Measurements from ENCODE around the gene RBMS3.
"Not testable (repeated sequence)": the region's sequence is repeated elsewhere in the genome, so short reads cannot be mapped to it uniquely, and the experiment has no call there.

RBMS3 gene

DNA sequence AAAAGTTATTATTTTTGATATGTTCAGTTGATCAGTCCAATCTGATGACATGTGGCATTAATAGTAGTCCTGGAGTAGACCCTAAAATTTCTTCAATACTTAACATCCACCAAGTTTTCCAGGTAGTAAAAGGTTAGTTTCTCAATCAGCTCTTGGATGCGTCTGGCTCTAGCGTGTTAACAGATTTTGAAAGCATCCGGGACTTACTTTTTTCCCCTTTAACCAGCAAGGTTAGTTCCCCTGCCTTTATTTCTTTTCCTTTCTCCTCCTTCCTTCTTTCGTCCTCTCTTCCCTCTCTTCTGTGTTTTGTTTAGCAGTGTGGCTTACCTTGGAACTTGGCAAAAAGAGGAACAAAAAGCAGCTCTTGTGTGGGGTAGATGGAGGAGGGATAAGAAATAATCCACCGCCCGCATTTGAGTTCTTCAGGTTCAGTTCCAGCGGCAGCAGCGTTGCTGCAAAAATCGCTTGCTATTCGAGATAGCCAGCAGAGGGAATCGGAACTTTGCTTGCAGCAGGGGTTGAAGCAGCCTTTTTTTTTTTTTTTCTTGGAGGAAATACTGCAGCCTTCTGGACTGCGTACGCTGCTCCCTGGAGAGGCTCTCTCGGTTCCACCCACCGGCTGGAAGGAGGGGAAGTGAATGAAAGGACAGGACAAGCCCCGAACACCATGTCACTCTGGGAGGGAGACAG lies at the start of gene RBMS3:
TSS of gene RBMS3 (plus strand) at position 668 of the 690 bp plus-strand sequence.
- 0 out of 2 replicates have a peak within 1 kb of the TSS, but pooled peaks have one; percentile 15 for H3K4me3 ChIP-seq (ENCODE audit: low read depth, low read length)
- peak; percentile 35 for DNase-seq (ENCODE audit: low read depth)
- TF ChIP-seq CTCF (IDR thresholded peaks at IDR 0.05; ENCODE audit: control insufficient read depth, extremely low read depth, insufficient read depth) = peak; percentile 60

- DNase-seq (ENCODE audit: low read depth); H3K4me3 ChIP-seq (ENCODE audit: low read depth, low read length): not testable (repeated sequence)
These were observed 47.7 kb upstream of the RBMS3 start for GRCh38 chr3:29233126-29233525.

GRCh38 chr3:29236146-29236840 lies 44.6 kb upstream of the RBMS3 start:
- no peak for TF ChIP-seq CTCF (IDR thresholded peaks at IDR 0.05; ENCODE audit: control insufficient read depth, extremely low read depth, insufficient read depth)
- no peak overlapping the region for H3K4me3 ChIP-seq (ENCODE audit: low read depth, low read length)
- DNase-seq (ENCODE audit: low read depth) = no peak

GRCh38 chr3:29239376-29239775 lies 41.5 kb upstream of the RBMS3 start:
- TF ChIP-seq CTCF (IDR thresholded peaks at IDR 0.05; ENCODE audit: control insufficient read depth, extremely low read depth, insufficient read depth) = no peak
- no peak for DNase-seq (ENCODE audit: low read depth)
- H3K4me3 ChIP-seq (ENCODE audit: low read depth, low read length) = no peak overlapping the region

DNA sequence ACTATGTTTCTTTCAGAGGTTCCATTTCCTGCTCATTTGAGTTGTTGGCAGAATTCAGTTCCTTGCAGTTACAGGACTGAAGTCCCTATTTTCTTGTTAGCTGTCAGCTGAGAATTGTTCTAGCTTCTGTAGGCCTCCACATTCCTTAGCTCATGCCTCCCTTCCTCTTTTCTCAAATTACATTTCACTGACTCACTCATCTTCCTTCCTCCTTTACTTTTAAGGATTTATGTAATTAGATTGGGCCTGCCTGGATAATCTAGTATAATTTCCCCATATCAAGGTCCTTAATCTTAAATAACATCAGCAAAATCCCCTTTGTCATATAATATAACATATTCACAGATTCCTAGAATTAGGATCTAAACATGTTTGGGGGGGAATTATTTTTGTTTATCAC lies 40.6 kb upstream of the RBMS3 start:
- no peak for DNase-seq (ENCODE audit: low read depth)
- no peak for TF ChIP-seq CTCF (IDR thresholded peaks at IDR 0.05; ENCODE audit: control insufficient read depth, extremely low read depth, insufficient read depth)
- H3K4me3 ChIP-seq (ENCODE audit: low read depth, low read length) = no peak overlapping the region

GRCh38 chr3:29240887-29241286 lies 40.0 kb upstream of the RBMS3 start:
- no peak for DNase-seq (ENCODE audit: low read depth)
- TF ChIP-seq CTCF (IDR thresholded peaks at IDR 0.05; ENCODE audit: control insufficient read depth, extremely low read depth, insufficient read depth) = no peak
- no peak overlapping the region for H3K4me3 ChIP-seq (ENCODE audit: low read depth, low read length)

DNA sequence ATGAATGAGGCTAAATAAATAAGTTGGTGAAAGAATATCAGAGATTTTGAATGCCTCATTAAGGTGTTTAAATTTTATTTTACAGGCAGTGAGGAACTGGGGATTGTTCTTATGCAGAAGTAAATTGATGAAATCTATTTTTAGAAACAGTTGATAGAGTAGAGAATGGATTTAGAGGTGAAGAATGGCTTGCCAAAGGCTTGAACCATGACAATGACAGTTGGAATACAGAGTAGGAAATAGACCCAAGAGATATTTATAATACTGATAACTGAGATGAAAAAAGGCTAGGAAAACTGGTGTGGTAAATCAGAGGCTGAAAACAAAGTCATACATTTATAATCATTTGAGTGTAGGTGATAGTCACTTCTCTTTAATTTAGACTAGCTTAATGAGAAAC lies 39.0 kb upstream of the RBMS3 start:
- TF ChIP-seq CTCF (IDR thresholded peaks at IDR 0.05; ENCODE audit: control insufficient read depth, extremely low read depth, insufficient read depth) = no peak
- no peak for DNase-seq (ENCODE audit: low read depth)
- H3K4me3 ChIP-seq (ENCODE audit: low read depth, low read length) = no peak overlapping the region

Measured in LNCaP clone FGC (cell line).